Left colon (tissue), 2 donors: ENCODE results near the gene ZNF664. TPM values are rescaled to one million over a fixed set of nuclear protein-coding genes. Genes with fewer than 3 reads are reported as not detected.

Experiments used
- ATAC-seq: fragments of 200-7000 bp; cut with Tn5 transposase; one replicate; pipeline ENCODE4 v1.9.1; 2020; ENCODE audit warnings: mild to moderate bottlenecking, moderate library complexity
- DNase-seq, 2 donors: peaks; one replicate each; pipeline ENCODE4 v3.0.0-alpha.2; 2020
- intact Hi-C, 2 donors: fragments of 100-400 bp; cut with DNase I in 1 of 2; cut with micrococcal nuclease in 1 of 2; formaldehyde crosslinking; loops; one replicate each; pipeline versions ENCODE4 v1.11.2 to v1.14.0; 2022; cut with DNase I, micrococcal nuclease
- total RNA-seq, 2 donors: library from RNA; stranded (reverse); fragmentation: NEBNext Ultra II Directional; extraction: Animal tissue kit (Norgen Biotek cat#: 25700); gene quantifications; one replicate each; pipeline ENCODE4 v1.2.1, GENCODE V29; 2021
- donor health status: DM: no; HTN: no; CAD: no.
- donor health status: DM: yes; HTN: yes; CAD: no.

Gene ZNF664
- total RNA-seq, 2 donors from 2014 or later = 111 to 138 TPM

DNA sequence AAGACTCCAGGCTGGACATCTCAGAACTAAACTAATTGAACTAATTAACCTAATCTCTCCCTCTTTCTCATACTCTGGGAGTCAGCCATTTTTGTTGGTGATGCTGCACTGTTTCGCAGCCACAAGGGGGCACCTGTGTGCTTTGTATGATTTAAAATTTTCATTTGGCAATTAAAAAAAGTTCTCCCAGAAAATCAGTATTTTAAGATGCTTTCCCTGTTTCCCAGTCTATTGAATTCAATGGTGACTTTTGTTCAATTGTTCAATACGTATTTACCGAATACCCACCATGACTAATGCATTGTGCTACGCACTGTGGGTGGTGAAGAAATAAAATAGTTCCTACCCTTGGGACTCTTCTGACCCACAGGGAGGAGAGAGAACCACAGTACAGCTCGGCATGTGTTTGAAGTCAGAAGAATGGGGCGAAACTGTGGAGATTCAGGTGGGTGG lies 63.7 kb downstream of the ZNF664 start:
- intact Hi-C loops = loop anchor here (5.0 to 10.0 kb wide), 3 partner anchors 288 to 736 kb away; no protein-coding TSS in a partner anchor
- peak in 1 of 2 donors; percentile 48 for DNase-seq
- ATAC-seq = peak; percentile 70

DNA sequence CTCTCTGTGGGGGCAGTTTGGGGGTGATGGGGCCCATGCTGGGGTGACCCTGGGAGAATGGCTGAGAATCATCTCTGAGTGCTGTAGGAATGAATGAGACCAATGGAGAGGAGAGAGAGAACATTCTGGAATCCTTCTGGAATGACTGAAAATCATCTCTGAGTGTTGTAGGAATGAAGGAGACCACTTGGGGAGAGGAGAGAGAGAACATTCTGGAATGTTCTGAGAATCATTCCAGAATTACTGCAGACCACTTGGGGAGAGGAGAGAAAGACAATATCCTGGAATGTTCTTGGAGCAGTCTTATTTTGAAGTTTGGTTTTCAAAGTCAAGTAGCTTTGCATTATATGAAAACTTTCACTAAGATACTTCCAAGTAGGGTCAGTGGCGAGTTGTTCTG lies 64.3 kb downstream of the ZNF664 start:
- ATAC-seq (no peak), DNase-seq (no peak)
- intact Hi-C loops = loop anchor here (5.0 to 10.0 kb wide), 3 partner anchors 287 to 735 kb away; no protein-coding TSS in a partner anchor

- DNase-seq = no peak
- intact Hi-C loops = loop anchor here (5.0 to 10.0 kb wide), 3 partner anchors 286 to 733 kb away; no protein-coding TSS in a partner anchor
- ATAC-seq = no peak
Observed at GRCh38 chr12:124039276-124039675, 66.3 kb downstream of the ZNF664 start.

DNA sequence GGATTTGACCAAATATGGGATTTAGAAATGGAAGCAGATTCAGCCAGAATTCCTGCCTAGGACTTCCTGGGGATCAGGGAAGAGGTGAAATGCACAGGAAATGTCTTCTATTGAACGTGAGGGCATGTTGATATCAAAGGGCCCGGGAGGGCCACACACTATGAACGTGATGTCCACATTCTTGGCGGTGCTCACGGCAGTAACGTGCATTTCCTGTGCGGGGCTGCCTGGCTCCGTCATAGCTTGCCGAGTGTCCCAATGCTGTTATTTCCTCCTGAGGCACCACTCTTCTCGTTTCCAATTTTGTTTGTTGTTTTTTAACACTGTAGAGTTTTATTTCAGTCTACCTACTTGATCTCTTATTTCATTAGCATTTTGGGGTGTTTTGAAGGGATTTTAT lies 67.3 kb downstream of the ZNF664 start:
- intact Hi-C loops = loop anchor here in 1 of 2 donors (10.0 kb wide), 1 partner anchor 265 kb away; no protein-coding TSS in a partner anchor
- no peak for DNase-seq
- ATAC-seq = no peak

GRCh38 chr12:124040737-124041136 lies 67.7 kb downstream of the ZNF664 start:
- intact Hi-C loops = loop anchor here in 1 of 2 donors (10.0 kb wide), 1 partner anchor 264 kb away; no protein-coding TSS in a partner anchor
- DNase-seq = no peak
- ATAC-seq = no peak

GRCh38 chr12:124041907-124042306 lies 68.9 kb downstream of the ZNF664 start:
- ATAC-seq = peak; percentile 62
- DNase-seq = no peak
- intact Hi-C loops = loop anchor here in 1 of 2 donors (10.0 kb wide), 1 partner anchor 263 kb away; no protein-coding TSS in a partner anchor

DNA sequence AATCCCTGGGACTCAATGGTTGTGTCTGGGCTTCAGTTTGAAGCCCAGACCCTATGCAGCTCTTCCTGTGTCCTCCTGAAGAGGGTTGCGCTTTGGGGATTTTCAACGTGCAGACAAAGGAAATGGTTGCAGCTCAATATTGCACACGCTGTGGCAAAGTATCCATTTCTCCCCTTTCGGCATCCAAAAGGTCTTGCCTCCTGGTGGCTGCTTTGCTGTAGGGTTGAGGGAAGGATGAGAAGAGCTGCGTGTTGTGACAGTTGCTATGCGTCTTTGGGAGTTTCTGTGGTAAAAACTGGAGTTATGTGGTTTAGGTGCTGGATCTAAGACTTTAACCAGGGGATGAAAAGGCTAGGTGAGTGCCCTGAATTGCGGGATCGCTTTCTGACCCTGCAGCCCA lies 71.0 kb downstream of the ZNF664 start:
- intact Hi-C loops = loop anchor here in 1 of 2 donors (10.0 kb wide), 1 partner anchor 261 kb away; no protein-coding TSS in a partner anchor
- DNase-seq (no peak), ATAC-seq (no peak)

GRCh38 chr12:124044809-124045321 lies 71.8 kb downstream of the ZNF664 start:
- intact Hi-C loops = loop anchor here in 1 of 2 donors (10.0 kb wide), 1 partner anchor 260 kb away; no protein-coding TSS in a partner anchor
- no peak for ATAC-seq
- no peak for DNase-seq

DNA sequence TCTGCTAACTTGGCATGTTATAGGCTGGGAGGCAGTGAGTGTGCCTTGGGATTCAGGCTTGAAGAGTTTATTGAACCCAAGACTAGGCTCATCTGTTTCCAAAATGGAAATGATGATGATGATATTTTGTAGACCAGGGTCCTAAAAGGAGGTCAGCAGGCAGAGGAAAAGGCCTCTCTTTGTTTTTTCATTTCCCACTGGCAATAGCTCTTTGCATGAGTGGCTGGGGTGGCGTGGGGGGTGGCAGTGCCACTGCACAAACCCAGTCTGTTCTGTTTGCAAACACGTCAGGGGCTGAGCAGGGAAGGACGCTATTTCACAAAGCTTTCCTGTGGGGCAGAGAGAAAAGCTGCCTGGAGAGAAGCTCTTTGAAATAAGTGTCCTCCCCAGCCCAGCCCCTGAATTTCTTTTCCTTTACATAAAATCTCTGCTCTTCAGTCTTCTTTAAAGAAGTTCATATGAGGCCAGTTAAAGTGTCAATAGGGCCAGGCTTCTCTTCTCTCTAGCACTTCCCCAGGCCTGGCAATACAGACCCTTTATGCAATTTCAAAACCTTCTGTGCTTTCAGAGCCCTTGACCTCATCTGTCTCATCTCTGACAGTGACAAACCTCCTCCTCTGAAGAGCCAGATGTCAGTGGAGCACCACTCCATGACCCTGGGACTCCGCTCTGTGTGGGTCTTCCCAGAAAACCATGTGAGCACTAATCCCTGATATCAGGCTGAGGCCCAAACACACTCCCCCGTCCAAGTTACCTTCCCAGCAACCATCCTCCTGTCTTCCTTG lies 72.8 kb downstream of the ZNF664 start:
- intact Hi-C loops = loop anchor here in 1 of 2 donors (10.0 kb wide), 1 partner anchor 259 kb away; no protein-coding TSS in a partner anchor
- DNase-seq (no peak), ATAC-seq (no peak)

DNA sequence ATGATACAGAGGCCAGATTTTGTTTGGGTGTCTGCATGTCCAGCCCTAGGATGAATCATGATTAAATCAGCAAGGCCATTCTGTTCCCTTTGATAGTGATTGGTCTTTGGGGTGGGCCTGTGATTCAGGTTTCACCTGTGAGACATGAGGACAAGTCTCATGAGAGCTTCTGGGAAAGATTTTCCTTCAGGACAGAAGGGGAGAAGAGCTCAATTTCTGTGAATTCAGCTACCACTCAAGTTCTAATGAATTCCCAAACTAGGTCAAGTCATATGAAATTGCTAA lies 73.4 kb downstream of the ZNF664 start:
- DNase-seq (no peak), ATAC-seq (no peak)
- intact Hi-C loops = loop anchor here in 1 of 2 donors (10.0 kb wide), 1 partner anchor 258 kb away; no protein-coding TSS in a partner anchor

DNA sequence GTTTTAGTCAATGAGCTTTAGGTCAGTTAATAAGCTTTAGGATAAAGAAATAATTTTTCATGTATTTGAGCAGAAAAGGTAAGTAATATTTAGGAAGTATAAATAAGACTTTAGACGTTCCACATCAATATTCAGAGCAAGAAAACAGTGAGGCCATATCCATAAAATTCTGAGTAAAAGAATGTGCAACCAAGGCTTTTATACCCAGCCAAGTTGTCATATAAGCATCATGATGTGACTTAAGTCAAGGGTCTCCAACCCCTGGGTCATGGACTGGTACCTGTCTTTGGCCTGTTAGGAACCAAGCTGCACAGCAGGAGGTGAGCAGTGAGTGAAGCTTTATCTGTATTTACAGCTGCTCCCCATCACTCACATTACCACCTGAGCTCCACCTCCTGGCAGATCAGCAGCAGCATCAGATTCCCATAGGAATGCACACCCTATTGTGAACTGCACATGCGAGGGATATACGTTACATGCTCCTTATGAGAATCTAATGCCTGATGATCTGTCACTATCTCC lies 74.1 kb downstream of the ZNF664 start:
- ATAC-seq = no peak
- intact Hi-C loops = loop anchor here in 1 of 2 donors (10.0 kb wide), 1 partner anchor 258 kb away; no protein-coding TSS in a partner anchor

GRCh38 chr12:124049451-124050094 lies 76.6 kb downstream of the ZNF664 start:
- ATAC-seq (no peak), DNase-seq (no peak)
- intact Hi-C loops = loop anchor here in 1 of 2 donors (10.0 kb wide), 1 partner anchor 255 kb away; no protein-coding TSS in a partner anchor

More for the DNA sequence above, 74.1 kb downstream of the ZNF664 start:
- no peak for DNase-seq

DNA sequence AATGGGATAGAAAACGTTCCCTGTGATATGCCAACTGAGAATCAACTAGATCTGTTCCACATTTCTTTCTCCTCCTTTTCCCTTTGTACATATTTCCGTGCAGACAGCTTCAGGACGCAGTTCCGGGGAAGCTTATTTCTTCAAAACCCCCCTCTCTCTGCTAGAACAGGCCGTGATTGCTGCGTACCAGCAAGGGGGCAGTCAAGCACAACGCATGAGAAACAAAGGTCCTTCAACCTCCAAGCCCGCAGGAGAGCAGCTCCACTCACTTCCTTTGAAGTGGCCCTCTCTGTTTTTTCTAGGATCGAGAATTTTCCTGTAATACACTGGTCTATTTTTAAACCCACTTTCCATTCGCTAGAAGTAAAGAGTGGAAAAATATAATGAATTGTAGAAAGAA lies 80.8 kb downstream of the ZNF664 start:
- intact Hi-C loops = no loop called here
- DNase-seq (peak in 1 of 2 donors; percentile 27), ATAC-seq (peak; percentile 85)

DNA sequence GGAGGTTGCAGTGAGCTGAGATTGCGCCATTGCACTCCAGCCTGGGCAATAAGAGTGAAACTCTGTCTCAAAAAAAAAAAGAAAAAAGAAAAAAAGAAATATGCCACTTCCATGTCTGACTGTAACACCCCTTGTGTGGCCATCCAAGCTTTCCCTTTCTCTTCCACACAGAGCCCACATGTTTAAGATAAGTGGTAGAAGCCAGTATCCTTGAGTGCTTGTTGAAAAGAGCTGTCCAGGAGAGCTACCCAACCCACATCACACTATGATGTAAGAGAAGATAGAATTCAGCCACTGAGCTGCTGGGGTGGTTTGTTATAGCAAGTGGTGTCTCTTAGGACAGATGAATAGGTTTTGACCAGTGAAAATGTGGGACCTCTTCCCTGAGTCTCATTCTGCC lies 82.1 kb downstream of the ZNF664 start:
- intact Hi-C loops = no loop called here
- ATAC-seq (no peak), DNase-seq (no peak)

DNA sequence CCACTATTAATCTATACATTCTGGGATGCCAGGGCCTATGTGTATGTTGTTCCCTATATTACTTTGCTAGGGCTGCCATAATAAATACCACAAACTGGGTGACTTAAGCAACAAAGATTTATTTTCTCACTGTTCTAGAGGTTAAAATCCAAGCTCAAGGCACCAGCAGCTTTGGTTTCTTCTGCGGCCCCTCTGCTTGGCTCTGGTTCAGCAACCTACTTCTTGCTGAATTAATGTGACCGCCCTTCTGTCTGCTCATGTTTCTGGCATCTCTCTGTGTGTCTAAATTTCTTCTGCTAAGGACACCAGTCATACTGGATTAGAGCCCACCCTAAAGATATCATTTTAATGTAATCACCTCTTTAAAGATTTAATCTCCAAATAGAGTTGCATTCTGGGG lies 84.7 kb downstream of the ZNF664 start:
- DNase-seq (no peak), ATAC-seq (no peak)
- intact Hi-C loops = no loop called here

DNA sequence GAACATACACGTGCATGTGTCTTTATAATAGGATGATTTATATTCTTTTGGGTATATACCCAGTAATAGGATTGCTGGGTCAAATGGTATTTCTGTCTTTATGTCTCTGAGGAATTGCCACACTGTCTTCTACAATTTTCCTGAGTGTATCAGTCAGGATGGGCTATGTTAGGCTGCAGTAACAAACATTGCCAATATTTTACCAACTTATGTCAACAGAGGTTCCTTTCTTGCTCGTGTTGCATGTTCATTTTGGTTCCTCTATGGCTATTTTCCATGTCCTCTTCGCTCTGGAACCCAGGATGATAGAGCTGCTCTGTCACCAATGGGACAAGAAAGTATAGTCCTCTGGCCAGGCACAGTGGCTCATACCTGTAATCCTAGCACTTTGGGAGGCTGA lies 86.7 kb downstream of the ZNF664 start:
- no peak for ATAC-seq

More for the DNA sequence above, 86.7 kb downstream of the ZNF664 start:
- DNase-seq = no peak
- intact Hi-C loops = no loop called here
